Measurements from ENCODE around the gene SCT.

Gene SCT

DNA sequence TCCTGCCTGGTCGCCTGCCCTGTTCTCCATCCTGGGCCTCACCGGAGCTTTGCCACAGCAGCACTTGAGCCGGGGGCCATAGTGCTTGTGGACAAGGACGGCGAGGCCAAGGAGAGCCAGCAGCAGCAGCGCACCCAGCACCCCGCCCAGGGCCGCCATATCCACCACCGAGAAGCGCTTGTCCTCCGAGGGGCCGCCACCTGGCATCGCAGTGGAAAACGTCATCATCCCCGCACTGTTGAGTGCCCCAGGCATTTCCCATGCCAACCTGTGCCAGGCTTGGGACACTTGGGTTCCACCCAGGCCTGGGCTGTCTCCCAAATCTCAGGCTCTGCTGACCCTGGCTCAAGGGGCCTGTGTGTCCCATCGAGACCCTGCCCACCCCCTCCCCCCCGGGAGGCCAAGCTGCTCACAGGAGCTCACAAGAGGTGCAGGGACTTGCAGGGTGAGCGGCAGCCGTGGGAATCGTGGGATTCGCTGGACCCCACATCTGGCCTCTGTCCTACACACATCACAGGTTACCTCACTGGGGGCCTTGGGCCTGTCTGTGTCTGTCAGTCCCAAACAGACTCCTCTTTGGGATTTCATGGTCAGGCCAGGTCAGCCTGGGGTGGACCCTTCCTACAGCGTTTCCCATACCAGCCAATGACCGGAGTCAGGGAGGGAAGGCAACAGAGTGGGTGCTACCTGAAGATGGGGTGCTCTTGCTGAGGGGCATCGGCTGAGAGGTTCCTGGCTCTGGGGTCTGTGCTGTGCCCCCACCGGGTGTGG is 8.9 kb downstream of the SCT start:
- no peak for DNase-seq
- Histone ChIP-seq H3K4me3 (ENCODE audit: low read depth, low read length) (no peak overlapping the region), H3K36me3 (replicated peaks) (peaks cover 18% of the 10 kb centered on the region), H3K27ac (no peak overlapping the region), H3K27me3 (replicated peaks) (no peaks in the 10 kb centered on the region)
- in situ Hi-C loops (cut with HindIII; ENCODE audit: low pct_ligation_motif_present, low sequenced_read_pairs): no loop called here
- TF ChIP-seq, protein P1, sequence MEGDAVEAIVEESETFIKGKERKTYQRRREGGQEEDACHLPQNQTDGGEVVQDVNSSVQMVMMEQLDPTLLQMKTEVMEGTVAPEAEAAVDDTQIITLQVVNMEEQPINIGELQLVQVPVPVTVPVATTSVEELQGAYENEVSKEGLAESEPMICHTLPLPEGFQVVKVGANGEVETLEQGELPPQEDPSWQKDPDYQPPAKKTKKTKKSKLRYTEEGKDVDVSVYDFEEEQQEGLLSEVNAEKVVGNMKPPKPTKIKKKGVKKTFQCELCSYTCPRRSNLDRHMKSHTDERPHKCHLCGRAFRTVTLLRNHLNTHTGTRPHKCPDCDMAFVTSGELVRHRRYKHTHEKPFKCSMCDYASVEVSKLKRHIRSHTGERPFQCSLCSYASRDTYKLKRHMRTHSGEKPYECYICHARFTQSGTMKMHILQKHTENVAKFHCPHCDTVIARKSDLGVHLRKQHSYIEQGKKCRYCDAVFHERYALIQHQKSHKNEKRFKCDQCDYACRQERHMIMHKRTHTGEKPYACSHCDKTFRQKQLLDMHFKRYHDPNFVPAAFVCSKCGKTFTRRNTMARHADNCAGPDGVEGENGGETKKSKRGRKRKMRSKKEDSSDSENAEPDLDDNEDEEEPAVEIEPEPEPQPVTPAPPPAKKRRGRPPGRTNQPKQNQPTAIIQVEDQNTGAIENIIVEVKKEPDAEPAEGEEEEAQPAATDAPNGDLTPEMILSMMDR (IDR thresholded peaks at IDR 0.05; ENCODE audit: low read depth, low read length, missing control alignments): no peak

DNA sequence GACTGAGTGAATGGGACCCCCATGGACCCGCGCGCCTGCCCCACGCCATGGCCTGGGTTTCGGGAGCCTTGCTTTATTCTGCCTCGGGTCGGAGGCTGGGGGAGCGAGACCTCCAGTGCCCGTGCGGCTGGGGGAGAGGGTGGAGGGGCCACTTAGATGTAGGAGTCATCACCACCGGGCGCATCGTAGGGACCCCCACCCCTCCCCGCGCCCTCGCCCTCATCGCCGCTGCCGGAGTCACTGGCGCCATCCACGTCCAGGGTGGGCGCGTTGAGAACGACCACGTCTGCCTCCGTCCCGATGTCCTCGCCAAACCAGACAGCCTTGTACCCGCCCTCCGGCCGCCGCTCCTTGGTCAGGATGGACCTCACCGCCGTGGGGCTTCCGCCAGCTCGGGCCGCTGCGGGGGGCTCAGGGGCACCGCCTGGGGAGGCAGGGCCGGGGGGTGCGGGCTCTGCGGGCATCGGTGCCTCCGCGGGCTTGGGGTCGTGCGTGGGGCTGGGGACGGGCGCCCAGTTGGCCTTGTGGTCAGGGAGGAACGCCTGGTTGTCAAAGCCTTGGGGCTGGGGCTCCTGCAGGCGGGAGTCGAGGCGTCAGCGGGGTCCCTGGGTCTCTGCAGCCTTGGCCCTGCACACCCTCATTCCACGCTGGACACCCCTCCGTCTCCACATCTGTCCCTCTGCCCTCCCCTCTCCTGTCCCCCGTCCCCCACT is 9.6 kb downstream of the SCT start:
- Histone ChIP-seq H3K27me3 (replicated peaks) (no peaks in the 10 kb centered on the region), H3K36me3 (replicated peaks) (peaks cover 26% of the 10 kb centered on the region), H3K27ac (no peak overlapping the region), H3K4me3 (ENCODE audit: low read depth, low read length) (no peak overlapping the region)
- DNase-seq: no peak
- in situ Hi-C loops (cut with HindIII; ENCODE audit: low pct_ligation_motif_present, low sequenced_read_pairs): no loop called here
- TF ChIP-seq, protein P1 (IDR thresholded peaks at IDR 0.05; ENCODE audit: low read depth, low read length, missing control alignments): no peak

DNA sequence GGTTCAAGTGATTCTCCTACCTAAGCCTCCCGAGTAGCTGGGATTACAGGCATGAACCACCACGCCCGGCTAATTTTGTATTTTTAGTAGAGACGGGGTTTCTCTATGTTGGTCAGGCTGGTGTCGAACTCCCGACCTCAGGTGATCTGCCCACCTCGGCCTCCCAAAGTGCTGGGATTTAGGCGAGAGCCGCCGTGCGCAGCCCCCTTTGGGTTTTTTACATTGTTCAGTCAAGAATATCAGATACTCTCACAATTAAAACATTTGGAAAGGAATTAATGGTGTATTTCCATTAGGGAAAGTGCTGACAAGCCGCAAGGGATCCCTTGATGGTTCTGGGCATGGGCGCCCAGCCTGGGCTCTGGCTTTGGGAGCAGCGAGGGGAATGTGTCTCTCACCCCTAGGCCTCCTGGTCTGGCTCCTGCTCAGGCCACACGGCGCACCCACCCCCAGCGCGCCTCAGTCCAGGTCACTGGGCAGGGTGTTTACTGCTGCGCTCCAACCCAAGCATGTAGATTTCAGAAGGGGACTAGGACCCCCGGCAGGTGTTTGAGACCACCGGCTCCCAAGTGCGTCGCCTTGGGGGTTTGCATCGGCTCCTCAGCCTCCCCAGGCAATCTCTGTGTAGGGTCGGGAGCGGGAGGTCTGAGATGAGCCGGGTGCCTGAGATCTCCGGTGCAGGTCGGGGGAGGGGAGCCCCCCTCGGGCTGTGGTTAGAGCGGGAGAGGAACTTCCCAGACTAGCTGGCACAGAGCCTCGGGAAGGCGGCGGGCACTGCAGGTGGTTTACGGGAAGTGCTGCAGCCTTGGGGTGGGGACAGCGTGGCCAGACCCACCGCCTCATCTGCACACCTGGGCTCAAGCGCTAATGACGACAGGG is 10.4 kb downstream of the SCT start:
- in situ Hi-C loops (cut with HindIII; ENCODE audit: low pct_ligation_motif_present, low sequenced_read_pairs): no loop called here
- H3K27ac ChIP-seq: no peak overlapping the region
- H3K4me3 ChIP-seq (ENCODE audit: low read depth, low read length): peak overlapping the region; percentile 71
- H3K36me3 ChIP-seq (replicated peaks): peaks cover 34% of the 10 kb centered on the region
- no peak for DNase-seq
- no peaks in the 10 kb centered on the region for H3K27me3 ChIP-seq (replicated peaks)
- TF ChIP-seq, protein P1 (IDR thresholded peaks at IDR 0.05; ENCODE audit: low read depth, low read length, missing control alignments): no peak

DNA sequence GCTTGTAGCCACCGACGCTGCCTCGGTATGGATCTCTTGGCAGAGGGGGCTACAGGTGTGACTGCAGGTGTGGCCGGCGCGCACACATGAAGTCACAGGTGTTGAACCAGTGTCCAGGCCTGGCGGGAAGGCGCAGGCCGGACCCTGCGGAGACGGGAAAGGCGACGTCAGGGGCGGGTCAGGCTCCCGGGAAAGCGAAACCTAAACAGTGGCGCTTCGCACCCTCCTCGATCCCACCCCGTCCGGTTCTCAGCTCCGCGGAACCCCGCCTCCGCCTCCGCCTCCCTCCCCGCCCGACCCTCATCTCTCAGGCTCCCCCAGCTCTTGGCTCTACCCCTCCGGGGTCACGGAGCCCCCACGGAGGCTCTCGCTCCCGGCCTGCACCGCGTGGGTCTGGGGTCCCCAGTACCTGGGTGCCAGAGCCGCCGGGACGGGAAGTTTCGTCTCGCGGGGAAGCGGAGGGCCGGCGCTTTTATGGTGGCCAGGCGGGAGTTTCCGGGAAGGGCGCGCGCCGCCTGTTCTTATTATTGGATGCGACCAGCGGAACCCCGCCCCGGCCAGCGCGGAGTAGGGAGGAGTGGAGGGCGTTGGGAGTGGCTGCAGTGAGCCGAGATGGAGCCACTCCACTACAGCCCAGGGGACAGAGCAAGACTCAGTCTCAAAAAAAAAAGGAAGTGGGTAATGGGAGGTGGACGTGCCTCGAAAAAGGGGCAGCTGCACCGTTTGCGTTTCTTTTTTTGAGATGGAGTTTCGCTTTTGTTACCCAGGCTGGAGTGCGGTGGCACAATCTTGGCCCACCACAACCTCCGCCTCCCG is 11.3 kb downstream of the SCT start, which contains the start of gene IRF7:
TSS of gene IRF7 (minus strand) at position 447 of the 816 bp plus-strand sequence. CDS start 586 bp downstream, outside the sequence.
- peak; percentile 90 for DNase-seq
- peak within 1 kb of the TSS; percentile 92 for H3K27ac ChIP-seq
- TF ChIP-seq, protein P1 (IDR thresholded peaks at IDR 0.05; ENCODE audit: low read depth, low read length, missing control alignments): no peak
- H3K36me3 ChIP-seq (replicated peaks): peaks cover 42% of the 10 kb centered on the region
- in situ Hi-C loops (cut with HindIII; ENCODE audit: low pct_ligation_motif_present, low sequenced_read_pairs): no loop called here
- peak within 1 kb of the TSS; percentile 71 for H3K4me3 ChIP-seq (ENCODE audit: low read depth, low read length)
- H3K27me3 ChIP-seq (replicated peaks): no peaks in the 10 kb centered on the region
